ENCODE data around the gene ATXN2. TPM values are rescaled to one million over a fixed set of nuclear protein-coding genes. Genes with fewer than 3 reads are reported as not detected.
"Not testable (repeated sequence)": the region's sequence is repeated elsewhere in the genome, so short reads cannot be mapped to it uniquely, and the experiment has no call there.

ATXN2 gene
- polyA plus RNA-seq, 1 donor: 54.3 TPM

GRCh38 chr12:111574797-111575443, 24.2 kb downstream of the ATXN2 start:
- no peak overlapping the region for H3K27ac ChIP-seq (ENCODE audit: low read length)
- H3K9me3 ChIP-seq (ENCODE audit: control insufficient read depth, low read depth, low read length): no peaks in the 10 kb centered on the region
- H3K4me3 ChIP-seq (ENCODE audit: low read length): no peak overlapping the region
- peak in 1 of 2 donors; percentile 6 for DNase-seq
- no peaks in the 10 kb centered on the region for H3K27me3 ChIP-seq (ENCODE audit: control insufficient read depth, insufficient read depth, low read length)
- WGBS (ENCODE audit: insufficient coverage, low lambda C conversion rate): no CpG with 5 or more reads among the region's 7 CpGs
- peaks cover 3% of the 10 kb centered on the region for H3K36me3 ChIP-seq (ENCODE audit: control insufficient read depth, insufficient read depth, low read length)
- H3K4me1 ChIP-seq (ENCODE audit: control insufficient read depth, insufficient read depth, low read length): no peaks in the 10 kb centered on the region

GRCh38 chr12:111573476-111573875, 25.6 kb downstream of the ATXN2 start:
- no peak for DNase-seq

DNA sequence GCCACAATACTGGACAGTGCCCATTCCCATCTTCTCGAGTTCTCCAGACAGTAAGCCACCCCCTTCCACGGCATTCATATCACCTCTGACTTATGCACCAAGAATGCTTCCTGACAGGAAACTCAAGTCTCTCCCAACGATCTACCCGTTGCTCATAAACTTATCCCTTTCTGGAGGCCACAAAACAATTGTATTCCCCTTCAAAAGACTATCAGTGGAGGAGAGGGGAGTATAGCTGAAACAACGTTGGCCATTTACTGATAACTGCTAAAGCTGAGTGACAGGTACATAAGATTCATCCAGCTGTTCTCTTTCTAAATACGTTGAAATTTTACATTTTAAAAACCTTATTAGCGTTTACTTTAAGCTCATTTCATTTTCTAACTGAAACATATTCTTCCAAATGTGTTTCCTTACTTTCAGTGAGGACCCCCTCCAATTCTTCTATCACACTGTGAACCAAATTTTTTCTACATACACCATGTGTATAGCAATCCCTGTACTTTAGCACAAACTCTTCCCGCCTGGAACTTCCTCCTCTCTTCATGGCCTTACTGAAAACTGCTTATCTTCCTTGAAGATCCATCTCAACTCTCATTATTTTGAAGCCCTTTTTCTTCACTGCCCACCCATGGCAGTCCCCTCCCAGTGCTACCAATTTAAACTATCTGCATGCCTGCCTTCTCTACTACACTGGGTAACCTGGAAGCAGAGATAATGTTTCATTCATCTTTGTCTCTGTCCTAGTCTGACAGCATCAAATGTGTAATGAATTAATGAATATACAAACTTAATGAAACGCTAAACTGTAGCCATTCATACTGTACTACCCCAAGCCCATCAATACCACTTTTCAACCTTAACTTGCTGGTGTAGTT, 28.8 kb downstream of the ATXN2 start:
- peak; percentile 4 to 33 for DNase-seq
- no peaks in the 10 kb centered on the region for H3K4me1 ChIP-seq (ENCODE audit: control insufficient read depth, insufficient read depth, low read length)
- no peaks in the 10 kb centered on the region for H3K27me3 ChIP-seq (ENCODE audit: control insufficient read depth, insufficient read depth, low read length)
- peaks cover 2% of the 10 kb centered on the region for H3K36me3 ChIP-seq (ENCODE audit: control insufficient read depth, insufficient read depth, low read length)
- 45% methylated on average over 5 of the region's 9 CpGs for WGBS (ENCODE audit: insufficient coverage, low lambda C conversion rate)
- H3K27ac ChIP-seq (ENCODE audit: low read length): no peak overlapping the region
- no peaks in the 10 kb centered on the region for H3K9me3 ChIP-seq (ENCODE audit: control insufficient read depth, low read depth, low read length)
- H3K4me3 ChIP-seq (ENCODE audit: low read length): no peak overlapping the region

More at GRCh38 chr12:111573476-111573875, 25.6 kb downstream of the ATXN2 start:
- peaks cover 2% of the 10 kb centered on the region for H3K36me3 ChIP-seq (ENCODE audit: control insufficient read depth, insufficient read depth, low read length)
- no peaks in the 10 kb centered on the region for H3K4me1 ChIP-seq (ENCODE audit: control insufficient read depth, insufficient read depth, low read length)
- H3K27me3 ChIP-seq (ENCODE audit: control insufficient read depth, insufficient read depth, low read length): no peaks in the 10 kb centered on the region
- H3K27ac ChIP-seq (ENCODE audit: low read length): no peak overlapping the region
- H3K9me3 ChIP-seq (ENCODE audit: control insufficient read depth, low read depth, low read length): no peaks in the 10 kb centered on the region
- WGBS (ENCODE audit: insufficient coverage, low lambda C conversion rate): 100% methylated on average over 1 of the region's 1 CpG
- no peak overlapping the region for H3K4me3 ChIP-seq (ENCODE audit: low read length)

- Histone ChIP-seq H3K4me3 (ENCODE audit: low read length) (no peak overlapping the region), H3K4me1 (ENCODE audit: control insufficient read depth, insufficient read depth, low read length) (no peaks in the 10 kb centered on the region), H3K36me3 (ENCODE audit: control insufficient read depth, insufficient read depth, low read length) (peaks cover 2% of the 10 kb centered on the region), H3K27me3 (ENCODE audit: control insufficient read depth, insufficient read depth, low read length) (no peaks in the 10 kb centered on the region), H3K27ac (ENCODE audit: low read length) (no peak overlapping the region), H3K9me3 (ENCODE audit: control insufficient read depth, low read depth, low read length) (no peaks in the 10 kb centered on the region)
- WGBS (ENCODE audit: insufficient coverage, low lambda C conversion rate): no CpG with 5 or more reads among the region's 6 CpGs
- no peak for DNase-seq
Observed at GRCh38 chr12:111569363-111570083, 29.6 kb downstream of the ATXN2 start.

DNA sequence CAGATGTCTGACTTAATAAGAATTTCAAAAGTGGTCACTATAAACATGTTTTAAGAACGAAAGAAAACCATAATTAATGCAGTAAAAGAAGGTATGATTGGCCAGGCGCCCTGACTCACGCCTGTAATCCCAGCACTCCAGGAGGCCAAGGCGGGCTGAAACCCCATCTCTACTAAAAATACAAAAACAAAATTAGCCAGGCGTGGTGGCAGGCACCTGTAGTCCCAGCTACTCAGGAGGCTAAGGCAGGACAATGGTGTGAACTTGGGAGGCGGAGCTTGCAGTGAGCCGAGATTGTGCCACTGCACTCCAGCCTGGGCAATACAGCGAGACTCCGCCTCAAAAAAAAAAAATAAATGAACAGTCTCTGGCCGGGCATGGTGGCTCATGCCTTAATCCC, 38.3 kb downstream of the ATXN2 start:
- H3K4me3 ChIP-seq (ENCODE audit: low read length); H3K4me1 ChIP-seq (ENCODE audit: control insufficient read depth, insufficient read depth, low read length); H3K9me3 ChIP-seq (ENCODE audit: control insufficient read depth, low read depth, low read length); DNase-seq; H3K27ac ChIP-seq (ENCODE audit: low read length); H3K36me3 ChIP-seq (ENCODE audit: control insufficient read depth, insufficient read depth, low read length); H3K27me3 ChIP-seq (ENCODE audit: control insufficient read depth, insufficient read depth, low read length): not testable (repeated sequence)
- WGBS (ENCODE audit: insufficient coverage, low lambda C conversion rate): 100% methylated on average over 1 of the region's 10 CpGs

DNA sequence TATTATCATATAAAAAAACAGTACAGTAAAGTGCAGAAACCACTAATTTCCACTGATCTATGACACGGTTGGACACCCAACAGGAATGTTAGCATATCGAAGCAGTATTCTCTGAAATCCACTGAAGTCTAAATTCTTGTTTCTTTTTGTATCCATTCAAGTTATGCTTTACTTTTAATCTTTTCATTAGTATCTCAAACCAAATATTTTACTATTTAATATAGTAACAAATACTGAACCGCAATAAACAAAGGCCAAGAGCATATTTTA, 41.1 kb downstream of the ATXN2 start:
- H3K4me1 ChIP-seq (ENCODE audit: control insufficient read depth, insufficient read depth, low read length): no peaks in the 10 kb centered on the region
- H3K4me3 ChIP-seq (ENCODE audit: low read length): no peak overlapping the region
- DNase-seq: no peak
- H3K27me3 ChIP-seq (ENCODE audit: control insufficient read depth, insufficient read depth, low read length): no peaks in the 10 kb centered on the region
- H3K36me3 ChIP-seq (ENCODE audit: control insufficient read depth, insufficient read depth, low read length): peaks cover 12% of the 10 kb centered on the region
- 100% methylated on average over 1 of the region's 3 CpGs for WGBS (ENCODE audit: insufficient coverage, low lambda C conversion rate)
- no peaks in the 10 kb centered on the region for H3K9me3 ChIP-seq (ENCODE audit: control insufficient read depth, low read depth, low read length)
- H3K27ac ChIP-seq (ENCODE audit: low read length): no peak overlapping the region

DNA sequence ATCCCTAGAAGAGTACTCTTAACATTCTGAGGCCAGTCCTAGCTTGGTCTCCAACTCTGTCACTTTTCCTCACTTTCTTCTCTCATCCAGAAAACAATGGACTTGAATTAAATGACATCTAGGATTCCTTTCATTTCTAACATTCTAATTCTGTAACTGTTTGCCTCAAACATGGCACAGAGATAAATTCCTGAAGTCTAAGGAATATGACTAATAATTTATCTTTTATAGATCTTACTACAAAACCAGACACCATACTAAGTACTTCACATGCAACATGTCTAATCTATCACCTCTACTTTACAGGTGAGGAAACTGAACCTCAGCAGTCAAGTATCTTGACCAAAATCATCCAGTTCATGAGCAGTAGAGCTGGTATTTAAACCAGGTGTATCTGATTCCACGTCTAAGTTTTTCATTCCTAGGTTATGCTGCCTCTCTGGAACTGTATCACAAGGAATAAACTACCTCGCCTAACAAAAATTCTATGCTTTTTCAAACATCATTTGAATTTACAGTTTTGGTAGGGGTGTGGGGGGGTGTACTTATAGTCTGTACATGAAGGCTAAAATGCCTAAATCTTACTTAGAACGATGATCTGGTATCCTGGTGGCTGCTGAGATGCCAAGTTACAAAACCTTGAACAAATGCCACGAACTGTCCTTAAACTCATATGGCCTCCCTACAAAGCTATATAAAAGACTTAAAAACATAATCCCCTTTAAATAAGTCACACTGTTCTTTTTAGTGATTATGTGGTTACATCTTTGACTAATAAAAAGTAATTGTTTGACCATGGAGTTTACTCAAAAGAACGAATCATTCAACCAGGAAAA, 41.6 kb downstream of the ATXN2 start:
- Histone ChIP-seq H3K4me3 (ENCODE audit: low read length) (no peak overlapping the region), H3K27ac (ENCODE audit: low read length) (no peak overlapping the region), H3K4me1 (ENCODE audit: control insufficient read depth, insufficient read depth, low read length) (no peaks in the 10 kb centered on the region), H3K27me3 (ENCODE audit: control insufficient read depth, insufficient read depth, low read length) (no peaks in the 10 kb centered on the region), H3K36me3 (ENCODE audit: control insufficient read depth, insufficient read depth, low read length) (peaks cover 12% of the 10 kb centered on the region), H3K9me3 (ENCODE audit: control insufficient read depth, low read depth, low read length) (no peaks in the 10 kb centered on the region)
- WGBS (ENCODE audit: insufficient coverage, low lambda C conversion rate): 83% methylated on average over 1 of the region's 5 CpGs
- no peak for DNase-seq

- H3K4me1 ChIP-seq (ENCODE audit: control insufficient read depth, insufficient read depth, low read length): no peaks in the 10 kb centered on the region
- no peaks in the 10 kb centered on the region for H3K27me3 ChIP-seq (ENCODE audit: control insufficient read depth, insufficient read depth, low read length)
- no peaks in the 10 kb centered on the region for H3K9me3 ChIP-seq (ENCODE audit: control insufficient read depth, low read depth, low read length)
- H3K4me3 ChIP-seq (ENCODE audit: low read length): no peak overlapping the region
- WGBS (ENCODE audit: insufficient coverage, low lambda C conversion rate): 86% methylated on average over 4 of the region's 6 CpGs
- H3K27ac ChIP-seq (ENCODE audit: low read length): no peak overlapping the region
- no peak for DNase-seq
- H3K36me3 ChIP-seq (ENCODE audit: control insufficient read depth, insufficient read depth, low read length): peaks cover 13% of the 10 kb centered on the region
Observed at GRCh38 chr12:111556676-111557075, 42.4 kb downstream of the ATXN2 start.

GRCh38 chr12:111555313-111555712, 43.8 kb downstream of the ATXN2 start:
- H3K4me3 ChIP-seq (ENCODE audit: low read length); DNase-seq; H3K9me3 ChIP-seq (ENCODE audit: control insufficient read depth, low read depth, low read length); H3K27ac ChIP-seq (ENCODE audit: low read length); H3K27me3 ChIP-seq (ENCODE audit: control insufficient read depth, insufficient read depth, low read length); H3K4me1 ChIP-seq (ENCODE audit: control insufficient read depth, insufficient read depth, low read length): not testable (repeated sequence)
- WGBS (ENCODE audit: insufficient coverage, low lambda C conversion rate): no CpG with 5 or more reads among the region's 3 CpGs
- peaks cover 11% of the 10 kb centered on the region for H3K36me3 ChIP-seq (ENCODE audit: control insufficient read depth, insufficient read depth, low read length)
